ENCODE data around the gene WDR72.
"Not testable (repeated sequence)": the region's sequence is repeated elsewhere in the genome, so short reads cannot be mapped to it uniquely, and the experiment has no call there.

WDR72 gene

GRCh38 chr15:53759411-53759931, at the start of gene WDR72:
TSS of gene WDR72 (minus strand) at chr15:53759663. CDS start at chr15:53733149, 26,514 bp downstream.
- DNase-seq (ENCODE audit: low spot score), result no peak

- peak; percentile 2 for DNase-seq (ENCODE audit: low spot score)
Observed at GRCh38 chr15:53808058-53808706, 48.7 kb upstream of the WDR72 start.

- DNase-seq (ENCODE audit: low spot score), result no peak
Observed at GRCh38 chr15:53807501-53807900, 48.0 kb upstream of the WDR72 start.

GRCh38 chr15:53802672-53803071, 43.2 kb upstream of the WDR72 start:
- DNase-seq (ENCODE audit: low spot score), result no peak

- no peak for DNase-seq (ENCODE audit: low spot score)
Observed at GRCh38 chr15:53791581-53791980, 32.1 kb upstream of the WDR72 start.

- DNase-seq (ENCODE audit: low spot score), result no peak
Observed at GRCh38 chr15:53789654-53790375, 30.4 kb upstream of the WDR72 start.

- DNase-seq (ENCODE audit: low spot score), result no peak
Observed at GRCh38 chr15:53786401-53786800, 26.9 kb upstream of the WDR72 start.

- DNase-seq (ENCODE audit: low spot score), result not testable (repeated sequence)
Observed at GRCh38 chr15:53785241-53785640, 25.8 kb upstream of the WDR72 start.

- no peak for DNase-seq (ENCODE audit: low spot score)
Observed at GRCh38 chr15:53762916-53763315, 3.5 kb upstream of the WDR72 start.

- no peak for DNase-seq (ENCODE audit: low spot score)
Observed at GRCh38 chr15:53758412-53758811, 1.1 kb downstream of the WDR72 start.

- no peak for DNase-seq (ENCODE audit: low spot score)
Observed at GRCh38 chr15:53757906-53758305, 1.6 kb downstream of the WDR72 start.

- no peak for DNase-seq (ENCODE audit: low spot score)
Observed at GRCh38 chr15:53753813-53754212, 5.7 kb downstream of the WDR72 start.

GRCh38 chr15:53752406-53752805, 7.1 kb downstream of the WDR72 start:
- DNase-seq (ENCODE audit: low spot score), result no peak

GRCh38 chr15:53747501-53748068, 11.9 kb downstream of the WDR72 start:
- DNase-seq (ENCODE audit: low spot score), result no peak

- no peak for DNase-seq (ENCODE audit: low spot score)
Observed at GRCh38 chr15:53746101-53746500, 13.4 kb downstream of the WDR72 start.

GRCh38 chr15:53739651-53740050, 19.8 kb downstream of the WDR72 start:
- no peak for DNase-seq (ENCODE audit: low spot score)

- DNase-seq (ENCODE audit: low spot score), result no peak
Observed at GRCh38 chr15:53739187-53739586, 20.3 kb downstream of the WDR72 start.

- DNase-seq (ENCODE audit: low spot score), result no peak
Observed at GRCh38 chr15:53721334-53722087, 38.0 kb downstream of the WDR72 start.

GRCh38 chr15:53716909-53717876, 42.3 kb downstream of the WDR72 start:
- no peak for DNase-seq (ENCODE audit: low spot score)

GRCh38 chr15:53713218-53713617, 46.2 kb downstream of the WDR72 start:
- no peak for DNase-seq (ENCODE audit: low spot score)

GRCh38 chr15:53710906-53711305, 48.6 kb downstream of the WDR72 start:
- DNase-seq (ENCODE audit: low spot score), result no peak
